CD4-positive, alpha-beta T cell treated with Interleukin-12 subunit alpha and Interleukin-12 subunit beta, for 1 hour (primary cell): Measurements from ENCODE around the gene RTN3.
"Not testable (repeated sequence)": the region's sequence is repeated elsewhere in the genome, so short reads cannot be mapped to it uniquely, and the experiment has no call there.

Experiments
- DNase-seq: peaks from one replicate; pipeline ENCODE4 v3.0.0-alpha.2; 2020

Gene RTN3

DNA sequence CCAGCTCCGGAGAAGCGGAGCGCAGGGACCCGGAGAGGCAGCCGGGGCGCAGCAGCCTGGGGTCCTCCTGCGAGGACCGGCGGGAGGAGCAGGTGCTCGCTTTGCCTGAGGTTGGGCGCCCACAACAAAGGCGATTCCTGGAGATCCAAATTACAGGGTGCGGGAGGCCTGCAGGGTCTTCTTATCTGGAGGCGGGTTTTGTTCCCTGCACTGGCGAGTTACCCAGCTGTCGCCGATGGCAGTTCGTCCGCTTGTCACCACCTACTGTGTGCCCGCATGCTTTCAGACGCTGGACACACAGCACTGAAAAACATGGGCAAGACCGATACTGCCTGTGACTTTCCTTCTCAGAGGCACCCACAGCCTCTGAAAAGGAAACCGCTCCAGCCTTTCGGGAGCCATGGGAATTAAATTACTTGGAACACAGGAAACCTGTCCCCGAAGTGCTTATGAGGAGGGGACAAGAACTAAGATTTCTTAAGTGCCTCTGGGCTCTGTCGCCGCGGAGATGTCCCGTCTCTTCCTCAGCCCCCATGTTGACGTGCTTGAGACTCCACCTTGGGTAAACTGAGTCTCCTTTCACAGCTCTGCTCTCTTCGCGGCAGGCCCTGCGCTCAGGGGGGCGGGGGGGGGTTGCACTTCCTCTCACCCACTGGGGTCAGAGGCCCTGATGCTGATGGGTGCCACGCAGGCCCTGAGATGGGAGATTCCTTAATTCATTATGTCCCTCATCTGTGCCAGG is 88.6 kb downstream of the RTN3 start:
- DNase-seq = no peak

DNA sequence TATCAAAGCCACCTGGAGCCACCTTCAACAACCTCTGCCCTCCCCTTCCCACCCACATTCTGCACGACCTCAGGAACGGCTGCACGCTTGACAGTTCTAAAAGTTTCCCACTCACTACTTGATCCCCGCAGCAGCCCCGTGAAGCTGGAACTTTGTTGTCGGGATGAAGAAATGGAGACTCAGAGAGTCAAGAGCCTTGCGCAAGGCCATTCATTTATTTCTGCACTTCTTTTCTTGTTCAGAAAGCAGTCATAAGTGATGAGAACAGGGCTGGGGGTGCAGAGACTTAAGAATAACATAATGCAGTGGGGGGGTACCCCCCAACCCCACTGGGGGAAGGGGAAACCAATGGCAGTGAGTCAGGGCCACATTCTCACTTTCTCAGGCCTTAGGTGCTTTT is 89.5 kb downstream of the RTN3 start:
- no peak for DNase-seq

DNA sequence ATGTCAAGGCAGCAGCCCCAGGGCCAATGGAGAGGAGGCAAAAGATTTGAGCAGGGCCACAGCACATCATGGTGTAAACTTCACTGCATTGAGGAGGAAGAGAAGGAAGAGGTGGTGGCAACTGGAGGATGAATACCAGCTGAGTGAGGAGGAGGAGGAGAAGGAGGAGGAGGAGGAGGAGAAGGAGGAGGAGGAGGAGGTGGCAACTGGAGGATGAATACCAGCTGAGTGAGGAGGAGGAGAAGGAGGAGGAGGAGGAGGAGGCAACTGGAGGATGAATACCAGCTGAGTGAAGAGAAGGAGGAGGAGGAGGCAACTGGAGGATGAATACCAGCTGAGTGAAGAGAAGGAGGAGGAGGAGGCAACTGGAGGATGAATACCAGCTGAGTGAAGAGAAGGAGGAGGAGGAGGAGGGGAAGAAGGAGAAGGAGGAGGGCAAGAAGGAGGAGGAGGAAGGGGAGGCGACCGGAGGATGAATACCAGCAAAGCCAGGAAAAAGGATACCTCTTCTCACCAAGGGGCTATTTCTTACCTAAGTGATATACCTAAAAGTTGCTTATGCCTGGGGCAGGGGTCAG is 90.5 kb downstream of the RTN3 start:
- DNase-seq = not testable (repeated sequence)

DNA sequence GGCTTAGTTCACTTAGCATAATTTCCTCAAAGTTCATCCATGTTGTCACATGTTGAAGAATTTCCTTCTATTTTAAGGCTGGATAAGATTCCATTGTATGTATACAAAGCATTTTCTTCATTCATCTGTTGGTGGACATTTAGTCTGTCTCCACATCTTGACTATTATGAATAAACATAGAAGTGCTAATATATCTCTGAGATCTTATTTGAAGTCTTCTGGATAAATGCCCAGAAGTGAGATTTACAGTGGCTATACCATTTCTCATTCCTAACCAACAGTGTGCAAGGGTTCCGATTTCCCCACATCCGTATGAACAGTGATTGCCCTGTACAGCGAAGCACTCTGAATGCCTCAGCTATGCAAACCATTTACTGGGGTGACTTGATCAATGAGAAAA is 93.9 kb downstream of the RTN3 start:
- DNase-seq = no peak

DNA sequence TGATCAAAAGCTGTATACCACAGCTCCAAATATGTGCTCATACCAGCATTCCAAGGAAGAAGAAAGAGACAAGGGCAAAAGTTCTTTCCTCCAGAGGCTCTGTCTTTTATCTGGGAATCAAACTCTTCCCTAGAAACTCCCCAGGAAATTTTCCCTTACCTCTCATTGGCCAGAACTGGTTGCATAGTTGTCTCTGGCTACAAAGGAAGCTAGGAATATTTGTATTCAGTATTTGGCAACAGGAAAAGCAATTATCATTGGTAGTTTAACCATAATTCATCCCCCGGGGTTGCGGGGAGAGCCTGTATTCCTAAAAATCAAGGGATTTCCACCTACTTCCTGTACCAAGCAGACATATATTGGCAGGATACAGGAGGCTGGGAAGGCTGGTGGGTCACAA is 97.7 kb downstream of the RTN3 start:
- DNase-seq = no peak

DNA sequence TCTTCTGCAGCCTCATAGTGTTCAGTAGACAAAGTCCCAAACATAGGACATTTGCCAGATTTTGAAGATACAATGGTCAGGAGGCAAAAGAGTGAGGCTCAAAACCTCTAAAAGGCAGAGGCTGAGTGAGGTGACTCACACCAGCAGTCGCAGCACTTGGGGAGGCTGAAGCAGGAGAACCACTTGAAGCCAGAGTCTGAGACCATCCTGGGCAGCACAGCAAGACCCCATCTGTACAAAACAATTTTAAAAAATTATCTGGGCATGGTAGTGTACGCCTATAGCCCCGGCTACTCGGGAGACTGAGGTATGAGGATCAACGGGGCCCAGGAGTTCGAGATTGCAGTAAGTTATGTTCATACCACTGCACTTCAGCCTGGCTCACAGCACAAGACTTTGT is 101.4 kb downstream of the RTN3 start:
- no peak for DNase-seq

DNA sequence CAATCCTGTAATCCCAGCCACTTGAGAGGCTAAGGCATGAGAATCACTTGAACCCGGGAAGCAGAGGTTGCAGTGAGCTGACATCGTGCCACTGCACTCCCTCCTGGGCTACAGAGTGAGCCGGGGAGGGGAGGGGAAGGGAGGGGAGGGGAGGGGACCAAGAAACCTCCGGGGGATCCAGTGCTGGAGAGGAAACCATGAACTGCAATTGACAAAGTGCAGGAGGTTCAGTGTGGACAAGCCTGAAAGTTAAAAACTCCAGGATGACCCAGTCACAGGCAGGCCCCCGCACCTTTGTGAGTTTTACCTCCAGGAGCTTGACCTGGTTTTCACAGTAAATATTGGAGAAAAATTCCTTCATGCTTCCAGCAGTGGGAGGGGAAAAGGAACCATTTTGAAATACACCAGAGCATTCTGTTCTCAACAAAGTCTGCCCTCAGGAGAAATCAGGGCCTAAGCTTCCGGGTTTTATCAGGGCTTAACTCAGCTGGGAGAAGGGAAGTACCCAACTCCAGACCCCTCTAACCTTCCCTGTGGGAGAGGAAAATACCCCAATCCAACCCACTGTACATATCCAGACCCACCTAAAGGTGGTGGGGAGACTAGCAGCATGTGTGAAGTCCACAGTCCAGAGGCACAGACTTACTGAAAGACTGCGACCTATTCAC is 102.8 kb downstream of the RTN3 start:
- DNase-seq = no peak

DNA sequence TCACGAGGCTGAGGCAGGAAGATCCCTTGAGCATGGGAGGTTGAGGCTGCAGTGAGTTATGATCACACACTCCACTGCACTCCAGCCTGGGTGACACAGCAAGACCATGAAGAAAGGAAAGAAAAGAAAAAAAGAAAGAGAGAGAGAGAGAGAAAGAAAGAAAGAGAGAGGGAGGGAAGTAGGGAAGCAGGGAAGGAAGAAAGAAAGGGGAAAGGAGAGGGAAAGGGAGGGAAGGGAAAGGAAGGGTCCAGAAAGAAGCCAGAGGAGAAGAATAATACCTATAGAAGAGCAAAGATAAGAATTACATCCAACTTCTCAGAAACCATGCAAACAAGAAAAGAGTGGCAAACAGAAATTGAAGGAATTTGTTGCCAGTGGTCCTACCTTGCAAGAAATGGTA is 104.5 kb downstream of the RTN3 start:
- DNase-seq = no peak

DNA sequence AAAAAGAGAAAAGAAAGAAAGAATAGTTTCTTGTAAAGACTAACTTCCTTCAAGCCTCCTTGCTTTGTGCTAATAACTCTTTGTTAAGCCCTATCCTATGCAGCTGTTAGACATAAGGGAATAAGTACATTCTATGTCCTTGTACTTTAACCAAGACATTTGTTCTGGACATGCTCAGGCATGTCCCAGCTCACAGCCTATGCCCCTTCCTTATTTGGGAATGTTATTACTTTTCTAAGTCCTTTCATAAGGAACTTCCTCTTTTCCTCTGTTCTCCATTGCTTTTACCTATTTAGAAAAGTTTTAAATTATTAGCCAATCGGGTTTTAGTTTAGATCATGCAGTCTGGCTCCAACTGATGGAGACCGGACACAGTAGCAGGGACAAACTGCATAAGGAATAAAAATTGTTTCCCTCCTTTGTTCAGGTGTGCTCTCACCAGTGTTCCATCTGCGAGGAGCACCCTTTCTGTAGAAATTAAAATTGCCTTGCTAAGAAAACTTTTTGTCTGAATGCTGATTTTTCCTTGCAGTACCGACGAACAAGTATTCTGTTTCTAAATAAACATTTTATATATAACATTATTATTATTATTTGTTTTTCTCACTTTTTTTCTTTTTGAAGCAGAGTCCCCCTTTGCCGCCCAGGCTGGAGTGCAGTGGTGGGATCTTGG is 110.3 kb downstream of the RTN3 start:
- DNase-seq = no peak

DNA sequence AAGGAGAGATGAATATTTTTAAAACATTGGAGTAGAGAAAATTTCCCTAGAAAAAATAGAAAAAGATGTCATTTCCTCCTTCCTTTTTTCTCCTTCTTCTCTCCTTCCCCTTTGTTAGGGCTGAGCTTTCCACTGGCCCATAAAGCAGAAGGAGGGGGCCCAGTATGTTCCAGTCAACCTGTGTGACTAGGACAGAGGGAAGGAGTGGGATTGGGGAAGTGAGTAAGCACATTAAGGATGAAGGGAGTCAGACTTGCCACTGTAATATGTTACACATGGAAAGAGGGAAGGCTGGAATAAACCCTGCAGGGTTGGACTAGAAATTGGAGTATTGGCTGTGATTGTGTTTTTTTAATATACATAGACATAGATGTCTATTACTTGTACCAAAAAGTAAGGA is 111.9 kb downstream of the RTN3 start:
- no peak for DNase-seq

DNA sequence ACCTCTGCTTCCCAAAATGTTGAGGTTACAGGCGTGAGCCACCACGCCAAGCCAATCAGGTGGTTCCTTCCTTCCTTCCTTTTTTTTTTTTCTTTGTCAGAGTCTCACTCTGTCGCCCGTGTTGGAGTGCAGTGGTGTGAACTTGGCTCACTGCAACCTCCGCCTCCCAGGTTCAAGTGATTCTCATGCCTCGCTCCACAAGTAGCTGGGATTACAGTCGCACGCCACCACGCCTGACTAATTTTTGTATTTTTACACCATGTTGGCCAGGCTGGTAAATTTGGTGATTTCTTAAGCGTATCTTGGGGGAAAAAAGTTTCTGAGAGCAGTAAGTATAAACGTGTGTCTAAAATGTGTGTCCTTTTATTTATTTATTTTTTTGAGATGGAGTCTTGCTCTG is 113.8 kb downstream of the RTN3 start:
- DNase-seq = no peak

DNA sequence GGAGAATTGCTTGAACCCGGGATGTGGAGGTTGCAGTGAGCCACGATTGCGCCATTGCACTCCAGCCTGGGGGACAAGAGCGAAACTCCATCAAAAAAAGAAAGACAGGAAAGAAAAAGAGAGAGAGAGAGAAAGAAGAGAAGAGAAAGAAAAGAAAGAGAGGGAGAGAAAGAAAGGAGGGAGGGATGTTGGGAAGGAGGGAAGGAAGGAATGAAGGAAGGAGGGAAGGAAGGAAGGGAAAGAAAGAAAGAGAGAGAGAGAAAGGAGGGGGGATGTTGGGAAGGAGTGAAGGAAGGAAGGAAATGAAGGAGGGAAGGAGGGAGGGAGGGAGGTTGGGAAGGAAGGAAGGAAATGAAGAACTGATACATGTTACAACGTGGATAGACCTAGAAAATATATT is 119.6 kb downstream of the RTN3 start:
- DNase-seq = no peak

DNA sequence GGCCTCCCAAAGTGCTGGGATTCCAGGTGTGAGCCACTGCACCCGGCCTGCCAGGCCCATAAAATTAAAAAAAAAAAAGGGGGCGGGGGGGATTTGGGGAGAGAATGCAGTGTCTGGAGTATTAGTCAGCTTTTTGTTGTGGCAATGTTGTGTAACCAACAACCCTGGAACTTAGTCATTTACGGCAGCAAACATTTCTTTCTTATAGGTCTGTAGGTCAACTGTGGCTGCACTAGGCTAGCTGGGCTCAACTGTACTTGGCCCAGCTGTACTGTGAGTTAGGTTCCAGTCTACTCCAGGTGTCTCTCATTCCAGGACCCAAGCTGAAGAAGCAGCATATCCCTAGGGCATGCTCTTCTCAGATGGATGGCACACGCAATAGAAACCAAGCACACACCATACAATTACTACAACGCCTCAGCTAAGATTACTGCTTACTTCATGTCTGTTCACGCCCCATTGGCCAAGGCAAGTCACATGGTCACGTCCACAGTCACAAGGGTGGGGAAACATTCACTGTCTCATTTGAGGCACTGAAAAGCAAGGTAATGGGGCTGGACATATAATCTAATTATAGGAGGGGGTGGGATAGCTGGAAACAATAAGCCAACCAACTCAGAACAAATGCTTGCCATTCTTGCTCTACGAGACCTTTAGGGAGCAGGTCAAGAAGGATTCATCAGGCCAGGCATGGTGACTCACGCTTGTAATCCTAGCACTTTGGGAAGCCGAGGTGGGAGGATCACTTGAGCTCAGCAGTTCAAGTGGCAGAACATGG is 121.5 kb downstream of the RTN3 start:
- DNase-seq = no peak

DNA sequence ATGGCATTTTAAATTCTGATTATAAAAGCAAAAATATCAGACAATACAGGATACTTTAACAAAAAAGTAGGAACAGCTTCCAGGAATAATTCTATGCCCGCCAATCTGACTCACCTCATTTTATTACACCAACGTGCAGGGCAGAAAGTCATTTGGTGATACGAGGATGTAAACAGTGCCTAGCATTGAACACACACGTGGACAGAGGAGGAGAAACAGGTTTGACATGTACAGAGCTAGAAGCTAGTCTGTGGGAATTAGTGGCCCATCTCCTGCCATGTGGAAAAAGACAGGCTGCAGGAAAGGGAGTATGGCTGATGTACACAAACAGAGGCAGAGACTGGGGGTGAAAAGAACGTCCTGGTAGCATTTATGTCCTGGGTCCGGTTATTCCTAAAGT is 123.0 kb downstream of the RTN3 start:
- DNase-seq = no peak

DNA sequence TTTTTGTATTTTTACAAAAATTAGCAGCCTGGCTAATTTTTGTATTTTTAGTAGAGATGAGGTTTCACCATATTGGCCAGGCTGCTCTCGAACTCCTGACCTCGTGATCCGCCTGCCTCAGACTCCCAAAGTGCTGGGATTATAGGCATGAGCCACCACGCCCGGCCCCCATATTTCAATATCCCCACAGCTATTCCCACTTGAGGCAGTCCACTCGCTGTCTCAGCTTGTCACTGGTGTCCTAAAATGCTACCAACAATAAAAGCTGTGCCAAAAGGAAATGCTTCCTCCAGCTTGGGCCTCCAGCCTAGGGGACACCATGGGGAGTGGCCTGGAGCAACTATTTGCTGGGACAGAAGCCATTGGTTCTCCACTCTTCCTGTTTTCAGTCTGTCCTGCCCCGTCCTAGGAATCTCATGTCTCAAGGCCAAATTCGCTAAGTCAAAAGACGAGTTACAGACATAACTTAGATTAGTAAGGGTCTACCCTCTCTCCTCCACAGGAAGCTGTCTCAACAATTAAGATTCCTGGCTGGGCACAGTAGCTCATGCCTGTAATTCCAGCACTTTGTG is 124.6 kb downstream of the RTN3 start:
- DNase-seq = no peak
